ENCODE data around the gene PCP4L1.

GRCh38 chr1:161229896-161230295 is 28.6 kb upstream of the PCP4L1 start:
- TF ChIP-seq EZH2phosphoT487 (IDR thresholded peaks at IDR 0.05; ENCODE audit: insufficient read depth, low read depth) (no peak), EZH2 (IDR thresholded peaks at IDR 0.05; ENCODE audit: insufficient read depth, poor library complexity, severe bottlenecking) (no peak)

Data from GM23248 (cell line).